Pons (tissue), 1 donor: ENCODE data around the gene COPE.

Source experiments
- DNase-seq: peaks from one replicate; pipeline ENCODE4 v3.0.0-alpha.2; 2016; ENCODE audit warnings: low spot score

The COPE gene

DNA sequence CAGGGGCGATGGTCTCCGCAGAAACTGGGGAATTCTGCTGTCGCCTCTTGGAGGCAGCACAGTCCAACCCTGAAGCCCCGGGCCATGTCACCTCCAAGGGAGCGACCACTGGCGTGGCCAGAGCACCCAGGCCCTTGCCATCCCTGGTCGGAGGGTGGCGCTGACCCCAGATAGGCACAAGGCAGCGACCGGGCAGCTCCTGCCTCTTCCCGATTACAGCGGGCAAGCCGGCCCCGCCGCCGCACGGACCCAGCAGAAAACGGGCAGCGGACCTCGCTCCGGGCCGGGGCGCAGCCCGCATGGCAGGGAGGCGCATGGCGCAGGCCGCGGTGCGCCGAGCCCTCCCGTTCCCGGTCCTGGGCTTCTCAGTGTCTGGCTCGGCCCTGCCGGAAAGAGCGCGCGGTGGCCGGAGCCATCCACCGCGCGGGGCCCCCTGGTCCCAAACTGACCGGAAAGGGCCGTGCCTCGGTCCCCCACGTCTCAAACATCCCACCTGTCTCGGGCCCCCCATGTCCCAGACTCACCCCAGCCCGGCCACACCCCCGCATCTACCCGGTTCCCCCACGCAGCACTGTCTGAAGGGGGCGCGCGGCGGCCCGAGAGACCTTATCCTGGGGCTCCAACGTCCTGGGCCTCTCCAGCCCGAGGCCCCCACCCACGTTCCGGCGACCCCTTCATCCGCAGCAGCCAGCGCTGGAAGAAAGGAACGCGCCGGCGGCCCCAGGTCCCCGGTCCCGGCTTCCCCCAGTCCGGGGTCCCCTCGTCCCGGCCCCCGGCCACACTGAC, 24.0 kb downstream of the COPE start:
- no peak for DNase-seq

GRCh38 chr19:18894254-18895037, 24.7 kb downstream of the COPE start:
- peak; percentile 96 for DNase-seq

DNA sequence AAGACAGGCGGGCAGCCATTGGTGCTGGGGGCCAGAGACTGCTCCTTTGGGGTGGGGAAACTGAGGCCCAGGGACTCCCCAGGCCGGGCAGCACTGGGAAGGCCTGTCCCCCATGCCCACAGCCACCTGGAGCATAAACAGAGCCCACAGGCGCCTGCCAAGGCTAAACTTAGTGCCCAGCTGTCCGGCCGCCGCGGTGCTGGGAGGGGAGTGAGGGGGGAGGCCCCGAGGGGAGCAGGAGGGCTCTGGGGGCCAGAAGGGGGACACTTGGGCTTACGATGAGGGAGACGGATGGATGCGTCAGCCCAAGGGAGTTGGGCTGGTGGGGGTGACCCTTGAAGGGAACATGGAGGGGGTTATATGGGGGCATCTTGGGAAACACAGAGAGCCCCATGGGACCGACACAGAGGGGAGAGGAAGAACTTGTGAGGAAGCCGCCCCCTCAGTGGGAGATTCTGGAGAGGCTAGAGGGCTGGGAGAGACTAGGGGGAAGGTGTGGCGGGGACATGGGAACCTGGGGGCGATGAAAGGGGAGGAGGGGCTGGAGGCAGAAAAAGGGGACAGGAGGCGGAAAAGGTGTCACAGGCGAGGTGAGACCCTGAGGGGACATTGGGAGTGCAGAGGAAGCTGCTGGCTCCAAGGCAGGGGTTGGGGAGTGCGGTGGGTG, 25.5 kb downstream of the COPE start:
- no peak for DNase-seq

DNA sequence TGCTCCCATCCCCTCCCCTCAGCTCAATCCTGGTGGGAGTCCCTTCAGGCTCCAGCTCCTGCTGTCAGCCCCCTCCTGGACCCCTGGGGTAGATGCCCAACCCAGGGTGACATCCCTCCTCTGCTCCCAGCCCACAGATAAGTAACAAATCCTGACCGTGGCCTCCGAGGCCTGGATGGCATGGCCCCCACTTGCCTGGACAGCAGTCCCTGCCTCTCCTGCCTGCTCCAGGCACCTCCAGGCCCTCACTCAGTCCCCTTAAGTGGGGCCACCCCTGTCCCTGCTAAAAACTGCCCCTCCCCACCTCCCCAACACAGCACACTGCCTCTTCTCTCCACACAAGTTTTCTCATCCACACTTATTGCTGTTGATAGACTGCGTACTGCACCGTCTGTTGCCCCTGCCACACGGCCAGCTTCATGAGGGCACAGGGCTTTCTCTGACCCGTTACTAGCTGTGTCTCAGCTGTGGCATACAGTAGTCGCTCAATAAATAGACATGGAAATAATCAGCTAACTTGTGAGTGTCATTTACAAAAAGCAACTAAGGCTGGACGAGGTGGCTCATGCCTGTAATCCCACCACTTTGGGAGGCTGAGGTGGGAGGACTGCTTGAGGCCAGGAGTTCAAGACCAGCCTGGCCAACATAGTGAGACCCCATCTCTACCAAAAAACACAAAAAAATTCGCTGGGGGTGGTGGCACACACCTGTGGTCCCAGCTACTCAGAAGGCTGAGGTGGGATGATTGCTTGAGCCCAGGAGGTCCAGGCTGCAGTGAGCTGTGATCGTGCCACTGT, 29.0 kb downstream of the COPE start:
- DNase-seq, result no peak

GRCh38 chr19:18886972-18887371, 32.2 kb downstream of the COPE start:
- no peak for DNase-seq

- no peak for DNase-seq
These were observed 35.5 kb downstream of the COPE start for GRCh38 chr19:18883526-18884304.

GRCh38 chr19:18881491-18881890, 37.7 kb downstream of the COPE start:
- no peak for DNase-seq

- no peak for DNase-seq
These were observed 39.4 kb downstream of the COPE start for GRCh38 chr19:18879579-18880373.

DNA sequence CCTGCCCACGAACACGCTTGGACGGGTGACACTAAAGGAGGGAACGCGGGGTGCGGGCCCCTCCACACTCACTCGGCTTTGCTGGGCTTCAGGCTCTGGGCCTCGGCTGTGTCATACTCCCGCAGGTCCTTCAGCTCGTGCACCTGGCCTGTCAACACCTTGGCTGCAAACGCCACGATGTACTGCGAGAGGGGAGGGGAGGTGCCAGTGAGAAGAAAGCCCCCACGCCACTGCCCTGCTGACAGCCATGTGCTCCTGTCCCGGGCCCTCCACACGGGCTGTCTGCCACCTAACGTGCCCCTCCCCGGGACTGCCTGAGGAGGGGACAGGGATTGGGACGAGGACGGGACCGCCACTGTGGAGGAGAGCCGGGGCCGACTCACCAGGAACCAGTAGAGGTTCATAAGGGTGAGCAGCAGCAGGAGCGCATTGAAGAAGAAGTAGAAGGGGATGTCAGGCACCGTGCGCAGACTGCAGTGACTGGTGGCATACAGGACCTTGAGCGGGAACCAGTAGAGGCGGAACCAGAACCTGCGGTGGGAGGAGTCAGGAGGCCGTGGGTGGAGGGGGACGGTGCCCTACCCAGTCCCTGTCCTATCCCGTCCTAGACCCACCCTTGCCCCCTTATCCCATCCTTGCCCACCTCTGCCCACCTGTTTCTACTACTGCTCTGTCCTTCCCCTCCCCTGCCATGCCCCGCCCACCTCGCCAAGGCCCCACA, 40.2 kb downstream of the COPE start:
- no peak for DNase-seq

DNA sequence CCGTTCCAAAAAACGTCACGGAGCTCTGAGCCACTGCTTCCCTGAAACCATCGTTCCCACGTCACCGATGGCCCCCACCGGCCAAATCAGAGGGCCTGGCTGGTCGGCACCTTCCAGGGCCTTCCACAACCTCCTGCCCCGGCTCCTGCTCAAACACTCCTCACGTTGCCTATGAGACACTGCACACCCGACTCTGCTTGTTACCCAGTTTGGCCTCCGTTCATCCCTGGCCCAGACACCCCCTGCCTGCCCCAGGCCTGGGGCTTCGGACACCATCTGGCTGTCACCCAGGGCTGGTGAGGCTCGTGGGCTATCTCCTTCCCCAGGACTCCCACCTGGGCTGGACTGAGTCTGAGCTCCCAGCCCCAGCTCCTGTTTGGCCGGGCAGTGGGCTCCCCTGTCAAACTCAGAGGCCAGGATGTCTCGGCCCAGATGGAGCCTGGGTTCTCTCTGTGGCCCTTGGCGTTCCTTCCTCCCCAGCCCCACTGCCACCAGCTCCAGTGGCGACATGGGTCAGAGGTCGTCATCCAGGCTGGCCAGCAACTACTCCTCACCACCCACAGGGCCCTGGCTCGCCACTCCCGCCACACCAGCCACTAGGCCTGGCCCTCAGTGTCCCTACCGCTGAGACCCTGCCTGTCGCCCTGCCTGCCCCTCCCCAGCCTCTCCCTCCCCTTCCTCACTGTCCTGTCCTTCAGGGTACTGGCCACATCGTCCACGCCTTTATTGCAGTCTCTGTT, 41.0 kb downstream of the COPE start:
- DNase-seq, result no peak

DNA sequence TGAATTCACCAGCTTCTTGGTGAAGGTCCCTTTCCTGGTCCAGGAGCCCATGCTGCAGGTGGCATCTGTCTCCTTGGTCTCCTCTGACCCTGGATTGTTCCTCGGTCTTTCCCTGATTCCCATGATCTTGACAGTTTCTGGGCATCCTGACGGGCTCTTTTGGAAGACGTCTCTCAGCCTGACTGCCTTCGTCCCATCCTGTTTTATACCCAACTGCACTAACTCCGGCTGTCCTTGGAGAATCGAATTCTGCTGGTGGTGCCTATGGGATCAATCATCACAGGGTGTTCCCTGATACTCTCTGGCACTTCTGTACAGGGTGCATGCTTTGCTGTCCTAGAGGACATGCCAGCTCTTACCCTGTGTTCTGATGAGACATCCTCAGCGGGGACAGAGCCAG, 42.3 kb downstream of the COPE start:
- no peak for DNase-seq

GRCh38 chr19:18875726-18876125, 43.5 kb downstream of the COPE start:
- DNase-seq, result no peak

DNA sequence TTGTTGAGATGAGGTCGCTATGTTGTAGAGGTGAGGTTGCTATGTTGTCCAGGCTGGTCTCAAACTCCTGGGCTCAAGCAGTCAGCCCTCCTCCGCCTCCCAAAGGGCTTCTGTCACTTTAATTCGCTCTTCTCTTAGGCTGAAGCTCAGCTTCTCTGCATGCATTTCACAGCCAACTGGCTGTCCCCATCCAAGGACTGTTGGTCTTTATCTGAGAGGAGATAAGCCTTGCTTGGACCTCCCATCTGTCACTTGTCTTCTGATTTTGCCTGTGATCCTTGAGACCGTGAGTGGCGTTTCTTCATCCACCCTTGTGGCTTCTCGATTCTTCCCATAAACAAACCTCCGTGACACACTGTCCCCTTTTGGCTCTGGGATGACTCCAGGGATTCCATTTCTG, 47.6 kb downstream of the COPE start:
- no peak for DNase-seq

GRCh38 chr19:18870531-18871172, 48.5 kb downstream of the COPE start:
- DNase-seq, result no peak

GRCh38 chr19:18869781-18870530, 49.2 kb downstream of the COPE start:
- DNase-seq, result no peak

- DNase-seq, result no peak
These were observed 50.1 kb downstream of the COPE start for GRCh38 chr19:18869023-18869618.

- no peak for DNase-seq
These were observed 50.7 kb downstream of the COPE start for GRCh38 chr19:18868380-18869022.
